ENCODE results near the gene C12orf60.

The C12orf60 gene

GRCh38 chr12:14773685-14774073 lies 29.8 kb upstream of the C12orf60 start:
- no peak for DNase-seq (ENCODE audit: low spot score)
- in situ Hi-C loops (cut with MboI; ENCODE audit: low pct_unique_long_range_greater_than_20kb, low sequenced_read_pairs, unreplicated experiment) = no loop called here
- TF ChIP-seq CTCF (IDR thresholded peaks at IDR 0.05; ENCODE audit: extremely low read depth, insufficient read depth, missing control alignments) = no peak

- in situ Hi-C loops (cut with MboI; ENCODE audit: low pct_unique_long_range_greater_than_20kb, low sequenced_read_pairs, unreplicated experiment) = no loop called here
- TF ChIP-seq CTCF (IDR thresholded peaks at IDR 0.05; ENCODE audit: extremely low read depth, insufficient read depth, missing control alignments) = no peak
- DNase-seq (ENCODE audit: low spot score) = peak; percentile 89
These were observed 29.2 kb upstream of the C12orf60 start for GRCh38 chr12:14774074-14774905.

GRCh38 chr12:14774906-14775635 lies 28.4 kb upstream of the C12orf60 start:
- peak; percentile 10 for TF ChIP-seq CTCF (IDR thresholded peaks at IDR 0.05; ENCODE audit: extremely low read depth, insufficient read depth, missing control alignments)
- peak; percentile 26 for DNase-seq (ENCODE audit: low spot score)
- in situ Hi-C loops (cut with MboI; ENCODE audit: low pct_unique_long_range_greater_than_20kb, low sequenced_read_pairs, unreplicated experiment) = no loop called here

GRCh38 chr12:14775636-14775980 lies 27.9 kb upstream of the C12orf60 start:
- no peak for TF ChIP-seq CTCF (IDR thresholded peaks at IDR 0.05; ENCODE audit: extremely low read depth, insufficient read depth, missing control alignments)
- no peak for DNase-seq (ENCODE audit: low spot score)
- in situ Hi-C loops (cut with MboI; ENCODE audit: low pct_unique_long_range_greater_than_20kb, low sequenced_read_pairs, unreplicated experiment) = no loop called here

- DNase-seq (ENCODE audit: low spot score) = no peak
- peak; percentile 35 for TF ChIP-seq CTCF (IDR thresholded peaks at IDR 0.05; ENCODE audit: extremely low read depth, insufficient read depth, missing control alignments)
- in situ Hi-C loops (cut with MboI; ENCODE audit: low pct_unique_long_range_greater_than_20kb, low sequenced_read_pairs, unreplicated experiment) = no loop called here
These were observed 27.1 kb upstream of the C12orf60 start for GRCh38 chr12:14776236-14776961.

GRCh38 chr12:14777271-14777670 lies 26.2 kb upstream of the C12orf60 start:
- DNase-seq (ENCODE audit: low spot score) = no peak
- in situ Hi-C loops (cut with MboI; ENCODE audit: low pct_unique_long_range_greater_than_20kb, low sequenced_read_pairs, unreplicated experiment) = no loop called here
- TF ChIP-seq CTCF (IDR thresholded peaks at IDR 0.05; ENCODE audit: extremely low read depth, insufficient read depth, missing control alignments) = no peak
